HG02798 (cell line): ENCODE results near the gene GRM4.
"Not testable (repeated sequence)": the region's sequence is repeated elsewhere in the genome, so short reads cannot be mapped to it uniquely, and the experiment has no call there.

ENCODE experiments used
- ATAC-seq: cut with Tn5 transposase; IDR thresholded peaks from one replicate; pipeline ENCODE4 v1.9.1; 2021; ENCODE audit warnings: mild to moderate bottlenecking; ENCODE audit not compliant: unreplicated experiment, poor library complexity

The GRM4 gene

DNA sequence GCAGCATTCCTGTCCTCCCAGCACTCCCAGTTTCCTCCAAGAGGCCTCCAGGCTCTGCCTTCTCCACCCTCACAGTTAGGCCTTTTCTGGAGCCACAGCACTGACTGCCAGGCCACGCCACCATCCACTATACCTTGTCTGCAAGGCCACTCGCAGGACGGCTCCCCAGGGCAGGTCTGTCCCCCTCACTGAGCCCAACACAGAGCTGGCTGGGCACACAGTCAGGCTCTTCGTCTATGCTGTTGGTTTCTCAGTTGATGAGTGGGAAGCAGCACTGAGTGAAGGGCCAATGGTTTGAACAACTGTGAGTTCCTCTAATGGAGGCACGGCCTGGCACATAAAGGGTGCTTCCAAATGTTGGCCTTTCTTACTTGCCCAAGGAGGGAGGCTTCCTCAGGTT lies 95.2 kb downstream of the GRM4 start:
- ATAC-seq: no peak

DNA sequence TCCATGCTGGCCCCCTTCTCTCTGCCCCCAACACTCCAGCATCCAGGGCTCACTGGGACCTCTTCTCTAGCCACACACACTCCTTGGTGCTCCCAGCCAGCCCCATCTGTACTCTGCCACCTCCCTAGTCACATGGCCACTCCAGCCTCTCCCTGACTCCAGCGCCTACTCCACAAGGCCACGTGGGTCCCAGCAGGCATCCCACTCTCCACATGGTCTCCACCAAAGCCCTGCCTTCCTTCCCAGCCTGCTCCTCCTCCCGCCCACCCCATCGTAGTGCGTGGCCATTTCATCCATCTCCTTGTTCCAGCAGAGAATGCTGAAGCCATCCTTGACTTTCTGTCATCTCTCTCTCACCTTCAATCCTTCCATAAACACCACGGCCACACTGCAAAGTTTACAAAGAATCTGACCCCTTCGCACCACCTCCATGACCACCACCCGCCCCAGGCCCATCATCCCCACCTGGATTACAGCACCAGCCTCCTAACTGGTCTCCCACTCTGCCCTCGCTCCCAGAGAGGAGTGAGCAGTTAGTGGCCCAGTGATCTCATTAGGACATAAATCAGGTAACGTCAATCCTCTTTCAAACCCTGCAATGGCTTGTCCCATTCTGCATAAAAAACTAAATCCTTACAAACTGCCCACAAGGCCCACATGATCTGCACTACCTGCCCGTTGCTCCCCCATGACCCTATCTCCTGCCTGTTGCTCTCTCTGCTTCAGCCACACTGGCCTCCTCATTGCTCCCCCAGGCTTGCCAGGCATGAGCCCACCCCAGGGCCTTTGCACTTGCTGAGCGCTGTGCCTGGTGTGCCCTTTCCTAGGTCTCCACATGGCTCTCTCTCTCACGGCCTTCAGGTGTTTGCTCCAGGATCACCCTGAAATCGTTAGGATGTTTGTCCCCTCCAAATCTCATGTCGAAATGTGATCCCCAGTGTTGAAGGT lies 96.2 kb downstream of the GRM4 start:
- no peak for ATAC-seq

DNA sequence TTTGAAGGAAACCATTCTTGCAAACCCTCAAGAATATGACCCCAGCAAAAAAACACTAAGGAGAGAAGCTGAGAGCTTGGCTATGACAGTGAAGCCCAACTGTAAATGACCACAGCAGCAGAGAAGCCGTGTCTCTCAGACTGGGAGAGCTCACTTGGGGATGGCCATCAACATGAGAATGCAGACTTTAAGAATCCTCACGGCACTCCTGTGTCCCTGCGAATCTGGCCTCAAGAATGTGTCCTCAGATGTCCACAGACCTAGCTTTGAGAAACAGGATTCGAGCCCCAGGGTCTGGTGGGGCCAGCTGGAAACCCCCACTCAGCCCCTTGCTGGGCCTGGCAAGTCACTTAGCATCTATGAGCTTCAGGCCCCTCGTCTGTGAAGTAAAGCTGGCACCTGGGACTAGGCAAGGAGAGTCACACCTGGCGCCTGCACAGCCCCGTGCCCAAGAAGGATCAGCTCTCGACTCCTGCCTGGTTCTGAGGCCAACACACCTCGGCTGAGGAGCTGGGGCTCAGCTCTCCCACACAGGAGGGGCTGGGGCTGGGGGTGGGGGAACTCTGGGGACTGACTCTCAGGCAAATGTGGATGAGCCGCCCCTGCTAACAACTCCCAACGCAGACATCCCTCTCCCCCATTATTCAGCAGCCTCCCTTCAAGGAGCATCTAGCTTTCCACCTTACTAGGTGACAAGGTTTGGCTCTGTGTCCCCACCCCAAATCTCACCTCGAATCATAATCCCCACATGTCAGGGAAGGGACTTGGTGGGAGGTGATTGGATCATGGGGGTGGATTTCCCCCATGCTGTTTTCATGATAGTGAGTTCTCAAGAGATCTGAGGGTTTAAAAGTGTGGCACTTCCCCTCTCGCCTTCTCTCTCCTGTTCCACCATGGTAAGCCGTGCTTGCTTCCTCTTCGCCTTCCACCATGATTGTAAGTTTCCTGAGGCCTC lies 97.7 kb downstream of the GRM4 start:
- ATAC-seq: no peak

DNA sequence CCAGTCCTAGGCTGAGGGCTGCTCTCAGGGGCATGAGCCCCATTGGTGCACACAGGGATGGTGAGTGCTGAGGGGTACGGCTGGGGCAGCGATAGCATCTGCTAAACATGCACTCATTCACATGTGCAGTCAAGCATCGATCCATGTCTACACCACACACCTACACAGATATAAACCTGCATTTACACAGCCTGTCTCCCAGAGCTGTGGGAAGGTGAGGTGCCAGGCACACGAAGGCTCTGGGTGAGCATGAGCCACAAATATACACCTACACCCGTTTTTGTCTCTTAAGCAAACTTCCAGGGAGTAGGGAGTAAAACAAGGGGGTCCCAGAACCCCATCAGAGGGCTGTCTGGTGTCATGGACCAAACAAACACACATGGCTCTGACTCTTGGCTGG lies 99.3 kb downstream of the GRM4 start:
- no peak for ATAC-seq

DNA sequence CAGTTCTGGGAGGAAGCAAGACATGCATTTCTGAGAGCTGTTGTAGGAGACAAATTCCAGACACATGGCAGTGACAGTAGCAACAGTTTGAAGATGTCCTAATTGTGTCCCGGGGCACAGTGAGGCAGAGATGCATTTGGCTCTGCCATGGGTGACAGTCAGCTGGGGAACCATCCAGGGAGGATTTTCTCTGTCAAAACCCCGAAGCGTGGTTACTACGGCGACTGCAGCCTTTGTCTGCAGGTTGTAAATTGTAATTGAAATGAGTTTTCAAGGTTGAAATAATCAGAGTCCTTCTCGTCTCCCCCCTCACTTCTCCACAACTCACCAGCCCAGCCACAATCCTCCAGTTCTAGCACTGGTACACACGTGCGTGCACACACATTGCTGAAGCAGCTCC lies 100.1 kb downstream of the GRM4 start:
- ATAC-seq: no peak

DNA sequence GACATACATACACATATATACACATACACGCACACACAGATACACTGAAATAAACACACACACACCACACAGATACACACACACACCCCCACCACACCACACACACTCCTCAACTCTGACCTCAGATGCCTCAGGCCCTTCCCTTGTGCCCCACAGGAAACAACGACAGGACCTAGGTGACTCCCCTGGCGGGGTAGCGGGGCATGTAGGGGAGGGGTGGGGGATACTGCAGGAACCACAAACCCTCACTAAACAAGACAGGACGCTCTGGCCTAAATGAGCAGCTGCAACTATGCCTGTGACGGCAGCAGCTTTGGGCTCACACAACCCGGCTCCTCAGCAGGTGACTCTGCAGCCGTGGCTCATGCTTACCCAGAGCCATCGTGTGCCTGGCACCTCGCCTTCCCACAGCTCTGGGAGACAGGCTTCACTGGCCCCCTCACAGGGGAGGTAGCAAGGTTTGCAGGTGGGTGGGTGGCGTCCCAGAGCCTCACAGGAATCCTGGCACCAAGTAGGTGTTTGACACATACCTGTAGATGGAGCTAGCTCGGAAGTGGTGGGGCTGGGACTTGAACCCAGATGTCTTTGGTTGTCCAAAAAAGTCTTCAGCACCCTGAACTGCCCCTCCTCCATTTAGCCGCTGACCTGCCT lies 100.8 kb downstream of the GRM4 start:
- ATAC-seq: no peak

DNA sequence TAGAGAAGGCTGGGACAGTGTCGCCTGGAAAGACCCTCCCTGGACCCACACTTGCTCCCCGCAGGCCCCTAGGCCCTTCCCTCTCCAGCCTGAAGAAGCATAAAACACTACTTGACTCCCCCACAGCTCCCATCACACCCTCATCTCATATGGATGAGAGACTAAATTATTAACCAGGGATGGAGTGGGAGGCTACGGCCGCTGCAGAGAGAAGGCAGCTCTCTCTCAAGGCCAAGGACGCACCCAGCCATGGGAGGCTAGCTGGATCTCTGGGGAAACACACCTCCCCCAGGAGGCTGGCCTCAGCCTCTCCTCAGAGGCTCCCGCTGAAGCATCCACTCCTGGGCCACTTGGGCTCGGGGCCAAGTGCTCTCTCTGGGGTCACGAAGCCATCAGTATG lies 102.5 kb downstream of the GRM4 start:
- ATAC-seq: no peak

DNA sequence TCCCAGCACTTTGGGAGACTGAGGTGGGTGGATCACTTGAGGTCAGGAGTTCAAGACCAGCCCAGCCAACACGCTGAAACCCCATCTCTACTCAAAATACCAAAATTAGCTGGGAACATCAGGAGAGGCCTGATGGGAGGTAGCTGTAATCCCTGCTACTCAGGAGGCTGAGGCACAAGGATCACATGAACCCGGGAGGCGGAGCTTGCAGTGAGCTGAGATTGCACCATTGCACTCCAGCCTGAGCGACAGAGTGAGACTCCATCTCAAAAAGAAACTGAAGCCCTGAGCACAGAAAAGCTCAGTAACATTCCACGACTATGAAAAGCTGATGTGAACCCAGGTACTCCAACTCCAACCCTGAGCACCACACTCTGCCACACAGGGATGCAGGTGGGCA lies 103.9 kb downstream of the GRM4 start:
- ATAC-seq: not testable (repeated sequence)

DNA sequence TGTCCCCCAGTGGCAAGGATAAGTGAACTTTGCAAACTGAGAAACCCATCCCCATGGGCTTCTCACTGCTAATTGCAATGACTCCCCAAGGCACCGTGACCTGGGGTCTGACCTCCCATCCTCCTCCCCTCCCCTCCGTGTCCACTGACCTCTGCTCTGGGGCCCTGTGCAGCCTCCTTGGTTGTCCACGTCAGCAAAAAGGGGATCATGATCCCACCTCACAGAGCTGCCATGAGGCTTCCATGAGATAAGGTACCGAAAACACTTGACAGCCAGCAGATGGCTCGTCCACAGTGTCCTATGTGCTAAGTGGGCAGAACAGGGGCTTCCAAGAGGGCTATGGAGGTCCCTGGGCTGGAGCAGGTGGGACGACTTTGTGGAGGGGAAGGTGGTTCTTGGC lies 104.5 kb downstream of the GRM4 start:
- ATAC-seq: no peak

DNA sequence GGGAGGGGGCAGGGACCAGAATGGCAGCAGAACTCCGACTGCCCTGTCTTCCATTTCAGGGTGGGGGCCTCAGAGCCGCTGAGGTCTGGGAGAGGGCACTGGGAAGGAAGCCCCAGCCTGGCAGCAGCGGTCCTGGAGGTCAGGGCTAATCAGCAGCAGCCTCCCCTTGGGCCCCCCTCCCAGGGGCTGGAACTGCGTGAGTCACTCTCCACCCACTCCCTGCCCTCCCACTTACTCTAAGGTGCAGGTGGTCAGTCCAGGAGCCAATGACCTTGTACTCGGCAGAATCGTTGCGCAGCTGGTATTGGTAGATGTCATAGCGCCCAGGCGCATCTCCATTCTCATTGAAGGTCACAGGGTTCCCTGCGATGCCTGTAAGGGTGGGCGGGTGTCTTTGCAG lies 105.9 kb downstream of the GRM4 start:
- no peak for ATAC-seq

DNA sequence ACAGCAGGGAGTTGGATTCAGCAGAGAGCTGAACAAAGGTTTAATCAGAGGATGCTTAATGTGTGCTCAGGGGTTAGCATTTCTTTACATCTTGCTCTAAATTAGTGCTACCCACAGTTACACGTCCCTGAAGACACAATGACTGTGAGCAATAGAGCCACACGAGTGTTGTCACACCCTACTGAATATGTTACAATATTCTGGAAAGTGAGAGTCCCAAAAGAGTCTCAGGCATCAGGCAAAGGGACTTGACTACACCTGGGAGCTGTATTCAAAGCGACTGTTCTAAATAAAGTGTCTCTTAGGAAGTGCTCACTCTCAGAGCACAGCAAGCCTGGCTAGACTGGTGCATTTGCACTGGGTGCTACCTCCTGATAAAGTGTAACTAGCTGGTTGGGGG lies 108.7 kb downstream of the GRM4 start:
- no peak for ATAC-seq

DNA sequence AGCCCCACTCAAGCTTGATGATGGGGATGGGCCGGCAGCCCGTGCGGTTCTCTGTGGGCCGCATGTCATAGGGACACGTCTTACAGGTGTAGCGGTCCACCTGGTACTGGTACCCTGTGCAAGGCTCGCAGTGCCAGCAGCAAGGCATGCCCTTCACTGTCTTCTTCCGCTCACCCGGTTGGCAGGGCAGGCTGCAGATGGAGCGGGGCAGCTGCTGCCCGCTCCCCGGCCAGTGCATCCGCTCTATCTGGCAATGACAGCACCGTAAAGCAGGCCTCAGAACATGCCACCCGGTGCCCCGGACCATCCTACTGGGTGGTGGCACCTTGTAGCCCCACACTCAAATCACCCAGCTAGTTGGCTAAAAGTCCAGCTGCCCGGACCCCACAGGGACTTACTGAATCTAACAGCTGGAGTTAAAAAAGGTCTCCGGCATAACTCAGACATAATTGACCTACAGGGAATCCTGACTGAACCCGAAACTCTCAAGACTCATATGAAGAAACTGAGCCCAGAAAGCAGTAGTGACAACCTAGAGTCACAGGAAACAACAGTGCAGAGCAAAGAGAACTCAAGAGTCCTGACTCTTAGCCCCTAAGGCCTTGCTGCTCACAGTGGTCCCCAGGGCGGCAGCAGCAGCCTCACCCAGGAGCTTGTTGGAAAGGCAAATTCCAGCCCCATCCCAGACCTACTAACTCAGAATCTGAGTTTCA lies 109.4 kb downstream of the GRM4 start:
- ATAC-seq: no peak

DNA sequence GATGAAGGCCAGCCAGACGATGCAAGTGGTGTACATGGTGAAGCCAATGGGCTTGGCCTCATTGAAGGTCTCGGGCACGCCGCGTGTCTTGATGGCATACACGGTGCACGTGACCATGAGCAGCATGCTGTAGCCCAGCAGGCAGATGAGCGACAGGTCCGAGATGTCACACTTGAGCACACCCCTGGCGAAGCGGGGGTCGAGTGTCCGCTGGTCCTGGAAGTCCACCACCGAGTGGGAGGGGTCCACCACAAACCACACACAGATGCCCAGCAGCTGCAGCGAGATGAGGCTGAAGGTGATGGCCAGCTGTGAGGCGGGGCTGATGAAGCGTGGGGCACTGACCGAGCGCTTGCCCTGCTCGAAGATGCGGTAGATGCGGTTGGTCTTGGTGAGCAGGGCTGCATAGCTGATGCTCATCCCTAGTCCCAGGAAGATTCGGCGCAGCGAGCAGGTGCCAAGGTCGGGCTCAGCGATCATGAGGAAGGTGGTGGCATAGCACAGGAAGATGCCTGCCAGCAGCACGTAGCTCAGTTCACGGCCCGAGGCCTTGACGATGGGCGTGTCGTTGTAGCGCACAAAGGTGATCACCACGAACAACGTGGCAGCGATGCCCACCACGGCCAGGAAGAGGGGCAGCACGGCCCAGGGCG lies 110.1 kb downstream of the GRM4 start:
- no peak for ATAC-seq

DNA sequence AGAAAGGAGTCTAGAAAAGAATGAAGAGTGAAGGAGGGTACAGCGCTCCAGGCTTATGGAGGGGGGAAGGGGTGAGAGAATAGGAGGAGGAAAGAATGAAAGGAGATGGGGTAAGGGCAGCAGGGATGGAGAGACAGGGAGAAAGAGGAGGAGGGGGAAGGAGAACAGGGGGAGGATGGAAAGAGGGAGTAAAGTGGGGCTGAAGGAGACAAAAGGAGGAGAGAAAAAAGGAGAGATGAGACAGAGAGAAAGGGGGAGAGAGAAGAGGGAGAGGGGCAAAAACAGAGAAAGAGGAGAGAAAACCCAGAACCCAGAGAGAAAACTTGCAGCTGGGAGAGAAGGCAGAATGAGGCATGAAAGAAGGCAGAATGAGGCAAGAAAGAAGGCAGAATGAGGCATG lies 110.7 kb downstream of the GRM4 start:
- no peak for ATAC-seq

DNA sequence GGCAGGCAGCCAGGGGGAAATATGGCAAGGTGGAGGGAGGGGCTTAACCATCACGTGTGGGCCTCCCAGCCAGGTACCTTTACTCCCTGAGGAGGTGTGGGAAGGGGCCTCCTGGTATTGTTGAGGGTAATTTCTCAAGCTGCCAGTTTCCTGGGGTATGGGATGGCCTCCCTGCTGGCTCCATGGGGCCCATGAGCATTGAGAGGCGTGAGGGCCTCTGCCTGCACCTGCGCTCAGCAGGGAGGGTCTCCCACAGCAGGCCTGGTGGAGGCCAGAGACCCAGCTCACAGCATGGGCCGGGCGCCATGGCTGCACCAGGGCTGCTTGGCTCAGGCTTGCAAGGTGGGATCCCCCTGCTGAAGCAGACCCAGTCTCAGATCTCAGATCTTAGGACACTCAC lies 113.0 kb downstream of the GRM4 start:
- no peak for ATAC-seq

DNA sequence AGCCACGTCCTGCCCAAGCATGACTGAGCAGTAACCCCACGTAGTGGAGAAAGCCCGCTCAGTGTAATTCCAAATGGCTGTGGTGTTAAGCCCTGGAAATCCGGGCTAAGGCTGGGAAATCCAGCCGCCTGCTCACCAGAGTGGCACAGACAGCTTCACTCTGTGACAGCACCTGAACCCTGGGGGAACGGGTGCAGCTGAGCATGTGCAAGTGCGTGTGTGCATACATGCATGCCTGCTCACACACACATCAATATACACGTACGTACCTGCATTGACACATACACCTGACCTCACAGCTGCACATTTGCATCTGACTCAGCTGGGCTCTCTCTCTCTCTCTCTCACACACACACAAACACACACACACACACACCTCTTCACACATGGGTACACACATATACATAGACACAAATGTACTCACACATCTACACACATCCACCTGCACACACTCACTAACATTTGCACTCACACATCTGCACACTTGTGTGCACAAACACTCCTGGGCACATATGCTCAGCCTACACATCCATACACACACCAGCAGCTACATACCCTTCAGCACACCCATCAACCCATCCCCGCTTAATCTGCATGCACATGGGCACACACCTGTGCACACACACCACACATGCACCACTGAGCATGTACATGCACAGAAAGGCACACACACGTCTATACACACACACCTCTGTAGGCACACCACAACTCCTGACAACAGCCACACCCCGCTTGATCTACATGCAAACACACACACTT lies 114.1 kb downstream of the GRM4 start:
- no peak for ATAC-seq

DNA sequence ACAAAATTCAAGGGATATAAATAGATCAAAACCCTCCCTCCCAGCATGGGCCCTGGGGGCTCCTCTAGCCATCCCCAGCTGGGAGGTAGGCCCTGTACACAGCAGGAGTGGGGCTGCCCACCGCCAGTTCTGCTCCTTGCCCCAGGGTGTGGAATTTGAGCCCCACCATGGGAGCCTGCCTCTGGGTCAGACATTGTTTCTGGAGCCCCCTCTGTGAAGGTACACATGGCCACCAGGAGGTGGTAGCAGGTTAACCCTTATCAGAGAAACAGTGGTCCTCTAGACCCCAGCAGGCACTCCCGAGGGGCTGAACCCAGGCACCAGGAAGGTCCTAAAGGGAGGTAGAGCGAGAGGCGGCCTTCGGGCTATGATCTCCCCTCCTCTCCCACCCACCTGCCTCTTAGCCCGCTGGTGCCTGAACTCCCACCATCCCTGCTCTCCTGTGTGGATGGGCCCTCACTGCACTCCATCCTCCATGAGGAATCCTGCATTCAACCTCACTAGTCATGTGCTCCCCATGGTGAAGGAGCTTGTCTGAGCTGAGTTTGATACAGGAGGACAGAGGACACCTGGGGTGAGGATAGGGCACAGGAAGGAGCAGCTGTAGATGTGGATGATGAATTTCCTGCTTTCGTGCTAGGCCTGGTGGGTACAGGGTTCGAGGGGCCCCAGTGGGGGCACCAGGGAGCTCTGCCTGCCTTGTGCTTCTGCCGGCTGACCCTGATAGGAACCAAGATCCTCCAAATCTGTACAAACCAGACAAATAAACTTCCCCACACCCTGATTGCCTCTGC lies 114.9 kb downstream of the GRM4 start:
- ATAC-seq: no peak
